Left ventricle myocardium superior (tissue), 1 donor: ENCODE results near the gene FAS. TPM values are rescaled to one million over a fixed set of nuclear protein-coding genes. Genes with fewer than 3 reads are reported as not detected.

ENCODE experiments used
- microRNA-seq: library from miRNA; unstranded; fragments of <30 nt; microRNA quantifications from one replicate; pipeline ENCODE4 v1.2.0, GENCODE V29; 2020; ENCODE audit warnings: borderline number of aligned reads
- total RNA-seq: library from RNA; stranded (reverse); fragmentation: NEBNext Ultra II Directional; extraction: Animal tissue kit (Norgen Biotek cat#: 25700); gene quantifications from one replicate; pipeline ENCODE4 v1.2.1, GENCODE V29; 2021
- donor health status: DM: no; HTN: yes; CAD: no; lungs with severe emphysema.

FAS gene
- total RNA-seq, 1 donor from 2014 or later, result 4.0 TPM

Small RNA genes within 50 kb of the gene (microRNA-seq; reads per million reads assigned to microRNA genes)
- gene MIR4679-1, result not detected
- not detected for gene MIR4679-2

Other genes starting within 250 kb of the FAS start
- 0.22 TPM for gene LIPN, start 230.8 kb upstream of the FAS start, total RNA-seq
- not detected for gene LIPM, start 188.1 kb upstream of the FAS start, total RNA-seq
- not detected for gene ANKRD22, start 139.0 kb upstream of the FAS start, total RNA-seq
- 2.4 TPM for gene STAMBPL1, start 110.6 kb upstream of the FAS start, total RNA-seq
- gene ACTA2, start 38.0 kb upstream of the FAS start, total RNA-seq, result 53.5 TPM
- gene CH25H, start 216.5 kb downstream of the FAS start, total RNA-seq, result 0.25 TPM